Parathyroid adenoma (tissue), 2 donors: ENCODE results near the gene RAET1L.

ENCODE experiments used
- H2AFZ ChIP-seq: fragments of 300-600 bp; sonication (generic); one replicate; pipeline ENCODE4 v1.7.0; 2017; ENCODE audit warnings: antibody characterized with exemption, mild to moderate bottlenecking
- H3K27ac ChIP-seq: fragments of 300-600 bp; sonication (generic); one replicate; pipeline ENCODE4 v1.7.0; 2017
- H3K27me3 ChIP-seq: fragments of 300-600 bp; sonication (generic); one replicate; pipeline ENCODE4 v1.7.0; 2017; ENCODE audit warnings: low read length; ENCODE audit not compliant: control insufficient read depth, insufficient read depth
- H3K36me3 ChIP-seq: fragments of 300-600 bp; sonication (generic); one replicate; pipeline ENCODE4 v1.7.0; 2017; ENCODE audit warnings: low read length; ENCODE audit not compliant: control insufficient read depth, insufficient read depth
- H3K4me1 ChIP-seq: fragments of 300-600 bp; sonication (generic); one replicate; pipeline ENCODE4 v1.7.0; 2017; ENCODE audit warnings: control low read depth
- H3K4me2 ChIP-seq: fragments of 300-600 bp; sonication (generic); one replicate; pipeline ENCODE4 v1.7.0; 2017; ENCODE audit warnings: low read length
- H3K4me3 ChIP-seq: fragments of 300-600 bp; sonication (generic); one replicate; pipeline ENCODE4 v1.7.0; 2017; ENCODE audit warnings: low read depth, low read length
- H3K79me2 ChIP-seq: fragments of 300-600 bp; sonication (generic); one replicate; pipeline ENCODE4 v1.7.0; 2017; ENCODE audit warnings: control low read depth
- H3K9ac ChIP-seq: fragments of 300-600 bp; sonication (generic); one replicate; pipeline ENCODE4 v1.7.0; 2017; ENCODE audit warnings: mild to moderate bottlenecking
- H3K9me3 ChIP-seq: fragments of 300-600 bp; sonication (generic); one replicate; pipeline ENCODE4 v1.7.0; 2017; ENCODE audit warnings: low read length; ENCODE audit not compliant: control insufficient read depth
- TF ChIP-seq, protein P1 (sequence below): fragments of 300-600 bp; sonication (generic); IDR thresholded peaks from one replicate; pipeline ENCODE4 v1.7.0; 2017; ENCODE audit warnings: antibody characterized with exemption, mild to moderate bottlenecking
- donor health status: primary hyperparathyroidism.

Gene RAET1L

DNA sequence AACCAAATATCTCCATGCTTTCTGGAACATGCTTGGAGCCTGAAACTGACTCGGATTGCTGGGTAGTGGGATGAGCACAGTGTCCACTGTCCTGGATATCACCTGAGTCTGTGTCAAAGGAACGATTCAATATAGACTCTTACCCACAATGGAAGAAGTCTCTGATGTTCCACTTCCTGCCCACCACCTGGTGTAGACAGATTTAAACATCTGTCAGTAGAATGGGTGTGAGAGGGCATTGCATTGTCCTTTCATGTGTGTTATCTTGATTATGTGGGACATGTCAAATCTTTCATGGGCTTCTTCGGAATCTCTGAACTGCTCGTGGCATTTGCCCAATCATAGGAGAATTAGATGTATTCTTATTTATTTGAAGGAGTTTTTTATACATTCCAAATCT lies 22.8 kb upstream of the RAET1L start:
- Histone ChIP-seq H3K4me1 (no peaks in the 10 kb centered on the region), H3K4me3 (no peak overlapping the region), H3K36me3 (no peaks in the 10 kb centered on the region), H2AFZ (no peak overlapping the region), H3K27ac (no peak overlapping the region), H3K79me2 (no peaks in the 10 kb centered on the region), H3K9ac (no peak overlapping the region), H3K27me3 (no peaks in the 10 kb centered on the region), H3K4me2 (no peak overlapping the region), H3K9me3 (no peaks in the 10 kb centered on the region)
- TF ChIP-seq, protein P1, sequence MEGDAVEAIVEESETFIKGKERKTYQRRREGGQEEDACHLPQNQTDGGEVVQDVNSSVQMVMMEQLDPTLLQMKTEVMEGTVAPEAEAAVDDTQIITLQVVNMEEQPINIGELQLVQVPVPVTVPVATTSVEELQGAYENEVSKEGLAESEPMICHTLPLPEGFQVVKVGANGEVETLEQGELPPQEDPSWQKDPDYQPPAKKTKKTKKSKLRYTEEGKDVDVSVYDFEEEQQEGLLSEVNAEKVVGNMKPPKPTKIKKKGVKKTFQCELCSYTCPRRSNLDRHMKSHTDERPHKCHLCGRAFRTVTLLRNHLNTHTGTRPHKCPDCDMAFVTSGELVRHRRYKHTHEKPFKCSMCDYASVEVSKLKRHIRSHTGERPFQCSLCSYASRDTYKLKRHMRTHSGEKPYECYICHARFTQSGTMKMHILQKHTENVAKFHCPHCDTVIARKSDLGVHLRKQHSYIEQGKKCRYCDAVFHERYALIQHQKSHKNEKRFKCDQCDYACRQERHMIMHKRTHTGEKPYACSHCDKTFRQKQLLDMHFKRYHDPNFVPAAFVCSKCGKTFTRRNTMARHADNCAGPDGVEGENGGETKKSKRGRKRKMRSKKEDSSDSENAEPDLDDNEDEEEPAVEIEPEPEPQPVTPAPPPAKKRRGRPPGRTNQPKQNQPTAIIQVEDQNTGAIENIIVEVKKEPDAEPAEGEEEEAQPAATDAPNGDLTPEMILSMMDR = no peak

GRCh38 chr6:150046943-150047342 lies 21.6 kb upstream of the RAET1L start:
- H2AFZ ChIP-seq = no peak overlapping the region
- no peaks in the 10 kb centered on the region for H3K36me3 ChIP-seq
- H3K27me3 ChIP-seq = no peaks in the 10 kb centered on the region
- no peak overlapping the region for H3K4me3 ChIP-seq
- H3K79me2 ChIP-seq = no peaks in the 10 kb centered on the region
- H3K4me2 ChIP-seq = no peak overlapping the region
- H3K9me3 ChIP-seq = no peaks in the 10 kb centered on the region
- no peaks in the 10 kb centered on the region for H3K4me1 ChIP-seq
- H3K27ac ChIP-seq = no peak overlapping the region
- H3K9ac ChIP-seq = no peak overlapping the region
- TF ChIP-seq, protein P1 = no peak

DNA sequence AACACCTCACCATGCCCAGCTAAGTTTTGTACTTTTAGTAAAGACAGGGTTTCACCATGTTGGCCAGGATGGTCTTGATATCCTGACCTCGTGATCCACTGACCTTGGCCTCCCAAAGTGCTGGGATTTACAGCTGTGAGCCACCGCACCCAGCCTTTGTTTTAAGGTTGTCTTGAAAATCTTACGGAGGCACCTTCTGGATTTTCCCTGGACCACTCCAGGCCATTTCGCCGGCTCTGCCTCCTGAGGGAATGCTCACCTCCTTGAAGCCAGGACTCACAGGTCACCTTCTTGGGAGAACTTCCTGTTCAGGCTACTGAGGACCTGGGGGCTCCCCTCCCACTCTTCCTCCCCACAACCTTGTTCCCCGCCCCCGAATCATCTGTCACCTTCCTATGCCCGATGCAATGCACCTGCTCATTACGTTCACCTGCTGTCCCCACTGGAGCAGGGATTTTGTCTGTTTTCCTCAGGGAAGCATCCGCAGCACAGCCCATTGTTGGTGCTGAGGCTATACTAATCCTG lies 19.4 kb upstream of the RAET1L start:
- no peaks in the 10 kb centered on the region for H3K9me3 ChIP-seq
- H3K36me3 ChIP-seq = no peaks in the 10 kb centered on the region
- no peaks in the 10 kb centered on the region for H3K4me1 ChIP-seq
- H2AFZ ChIP-seq = no peak overlapping the region
- no peak overlapping the region for H3K4me3 ChIP-seq
- TF ChIP-seq, protein P1 = no peak
- no peaks in the 10 kb centered on the region for H3K27me3 ChIP-seq
- H3K27ac ChIP-seq = no peak overlapping the region
- no peaks in the 10 kb centered on the region for H3K79me2 ChIP-seq
- H3K4me2 ChIP-seq = no peak overlapping the region
- H3K9ac ChIP-seq = no peak overlapping the region

DNA sequence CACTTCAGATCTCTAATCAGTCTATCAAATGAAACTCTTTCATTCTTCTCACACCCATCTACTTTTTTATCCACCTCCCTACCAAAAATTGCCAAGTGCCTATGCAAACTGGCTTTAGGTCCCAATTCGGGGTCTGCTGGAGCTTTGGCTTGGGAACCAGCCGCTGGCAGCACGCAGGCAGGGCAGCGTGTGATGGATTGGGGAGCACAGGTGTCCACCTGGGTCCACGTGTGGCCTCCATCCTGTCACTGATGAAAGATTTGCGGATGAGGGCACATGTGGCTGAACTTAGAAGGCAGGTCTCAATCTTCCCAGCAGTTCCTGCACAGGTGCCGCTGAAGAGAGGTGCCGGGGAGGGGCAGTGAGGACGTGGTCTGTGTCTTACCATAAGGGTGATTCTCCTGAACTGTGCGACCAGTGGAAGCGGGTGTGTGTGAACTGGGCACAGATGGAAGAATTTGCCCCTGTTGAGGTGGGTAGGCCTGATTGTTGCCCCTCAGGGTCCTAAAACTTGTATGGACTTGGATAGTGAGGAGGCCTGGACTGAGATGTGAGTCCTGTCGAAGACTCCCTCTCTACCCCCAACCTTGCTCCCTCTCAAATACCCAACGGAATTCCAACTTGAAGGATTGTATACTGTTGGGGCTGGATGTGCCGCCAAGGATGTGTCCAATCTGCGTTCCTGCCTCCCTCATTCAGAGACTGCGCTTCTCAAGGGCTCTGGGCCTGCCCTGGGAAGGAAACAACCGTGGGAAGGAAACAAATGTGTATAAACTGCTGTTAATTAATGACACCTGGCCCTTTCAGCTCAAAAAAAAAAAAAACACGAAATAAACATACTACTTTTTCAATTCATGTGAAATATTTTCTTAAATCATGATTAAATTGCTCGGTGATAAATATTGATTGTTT lies 18.4 kb upstream of the RAET1L start:
- no peak overlapping the region for H3K4me2 ChIP-seq
- H3K27me3 ChIP-seq = no peaks in the 10 kb centered on the region
- TF ChIP-seq, protein P1 = no peak

More for the DNA sequence above, 18.4 kb upstream of the RAET1L start:
- H3K9me3 ChIP-seq = no peaks in the 10 kb centered on the region
- H3K9ac ChIP-seq = no peak overlapping the region
- no peak overlapping the region for H3K27ac ChIP-seq
- H3K4me1 ChIP-seq = no peaks in the 10 kb centered on the region
- no peaks in the 10 kb centered on the region for H3K79me2 ChIP-seq
- H3K36me3 ChIP-seq = no peaks in the 10 kb centered on the region
- no peak overlapping the region for H2AFZ ChIP-seq
- no peak overlapping the region for H3K4me3 ChIP-seq
